ENCODE data around the gene DPYD. TPM values are rescaled to one million over a fixed set of nuclear protein-coding genes. Genes with fewer than 3 reads are reported as not detected.

The DPYD gene
- total and polyA plus RNA-seq, 8 donors, result 2.7 to 24.5 (median 9.4) TPM

DNA sequence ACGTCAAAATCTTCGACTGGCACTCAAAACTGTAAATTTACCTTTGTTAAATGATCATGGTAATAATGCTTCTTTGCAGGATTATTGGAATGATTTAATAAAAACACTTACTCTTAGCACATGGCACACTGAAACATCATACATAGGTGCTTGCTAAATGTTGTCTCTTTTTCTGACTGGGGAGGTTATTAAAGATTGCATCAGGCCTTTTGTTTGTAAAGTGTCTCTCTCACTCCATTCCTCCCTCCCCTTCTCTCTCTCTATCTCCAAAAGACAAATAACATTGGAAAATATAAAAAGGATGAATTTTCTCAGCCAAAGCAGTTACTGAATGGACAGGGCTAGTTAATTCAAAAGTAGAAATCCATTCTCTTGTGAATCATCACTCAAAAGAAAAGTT lies 404.2 kb downstream of the DPYD start:
- whole genome bisulfite sequencing, 2 donors, result 92 to 96% methylated on average over 2 of the region's 2 CpGs
- H3K4me3 ChIP-seq, result no peak overlapping the region
- TF ChIP-seq, protein P1, sequence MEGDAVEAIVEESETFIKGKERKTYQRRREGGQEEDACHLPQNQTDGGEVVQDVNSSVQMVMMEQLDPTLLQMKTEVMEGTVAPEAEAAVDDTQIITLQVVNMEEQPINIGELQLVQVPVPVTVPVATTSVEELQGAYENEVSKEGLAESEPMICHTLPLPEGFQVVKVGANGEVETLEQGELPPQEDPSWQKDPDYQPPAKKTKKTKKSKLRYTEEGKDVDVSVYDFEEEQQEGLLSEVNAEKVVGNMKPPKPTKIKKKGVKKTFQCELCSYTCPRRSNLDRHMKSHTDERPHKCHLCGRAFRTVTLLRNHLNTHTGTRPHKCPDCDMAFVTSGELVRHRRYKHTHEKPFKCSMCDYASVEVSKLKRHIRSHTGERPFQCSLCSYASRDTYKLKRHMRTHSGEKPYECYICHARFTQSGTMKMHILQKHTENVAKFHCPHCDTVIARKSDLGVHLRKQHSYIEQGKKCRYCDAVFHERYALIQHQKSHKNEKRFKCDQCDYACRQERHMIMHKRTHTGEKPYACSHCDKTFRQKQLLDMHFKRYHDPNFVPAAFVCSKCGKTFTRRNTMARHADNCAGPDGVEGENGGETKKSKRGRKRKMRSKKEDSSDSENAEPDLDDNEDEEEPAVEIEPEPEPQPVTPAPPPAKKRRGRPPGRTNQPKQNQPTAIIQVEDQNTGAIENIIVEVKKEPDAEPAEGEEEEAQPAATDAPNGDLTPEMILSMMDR (IDR thresholded peaks at IDR 0.05), result no peak
- no peaks in the 10 kb centered on the region for H3K36me3 ChIP-seq
- DNase-seq, result no peak
- FAIRE-seq, result no peak
- intact Hi-C loops (cut with DNase I), result no loop called here
- no peaks in the 10 kb centered on the region for H3K9me3 ChIP-seq
- H3K27me3 ChIP-seq, result no peaks in the 10 kb centered on the region
- H3K27ac ChIP-seq, result no peak overlapping the region
- no peak for ATAC-seq
- no peaks in the 10 kb centered on the region for H3K4me1 ChIP-seq

DNA sequence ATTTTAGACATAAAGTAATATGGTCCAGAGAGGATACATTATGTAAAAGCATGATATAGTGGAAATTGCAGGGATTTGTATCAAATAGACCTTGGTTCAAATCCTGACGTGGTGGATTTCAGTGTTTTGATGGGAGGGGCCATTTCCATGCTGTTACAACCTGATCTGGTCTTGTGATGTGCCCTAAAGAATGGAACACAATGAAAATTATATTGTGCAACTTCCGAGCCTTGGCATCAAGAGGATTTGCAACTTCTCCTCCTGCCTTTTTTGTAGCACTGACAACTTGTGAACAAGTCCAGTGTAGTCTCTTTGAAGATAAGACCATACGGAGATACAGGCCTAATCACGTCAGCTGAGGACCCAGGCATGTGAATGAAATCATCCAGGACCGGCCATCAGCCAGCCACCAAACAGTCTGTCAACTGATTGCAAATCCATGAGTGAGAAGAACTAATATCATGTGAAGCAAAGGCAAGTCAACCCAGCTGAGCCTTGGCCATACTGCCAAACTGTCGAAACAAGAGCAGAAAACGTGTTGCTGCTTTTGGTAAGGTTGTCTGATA lies 412.1 kb downstream of the DPYD start:
- TF ChIP-seq, protein P1 (IDR thresholded peaks at IDR 0.05), result no peak
- FAIRE-seq, result no peak
- H3K27ac ChIP-seq, result no peak overlapping the region
- ATAC-seq, result no peak
- intact Hi-C loops (cut with DNase I), result no loop called here
- DNase-seq, result no peak
- no peaks in the 10 kb centered on the region for H3K27me3 ChIP-seq
- no peaks in the 10 kb centered on the region for H3K4me1 ChIP-seq
- H3K4me3 ChIP-seq, result no peak overlapping the region
- H3K36me3 ChIP-seq, result no peaks in the 10 kb centered on the region
- H3K9me3 ChIP-seq, result no peaks in the 10 kb centered on the region
- WGBS, 2 donors, result 79 to 83% methylated on average over 7 of the region's 7 CpGs

DNA sequence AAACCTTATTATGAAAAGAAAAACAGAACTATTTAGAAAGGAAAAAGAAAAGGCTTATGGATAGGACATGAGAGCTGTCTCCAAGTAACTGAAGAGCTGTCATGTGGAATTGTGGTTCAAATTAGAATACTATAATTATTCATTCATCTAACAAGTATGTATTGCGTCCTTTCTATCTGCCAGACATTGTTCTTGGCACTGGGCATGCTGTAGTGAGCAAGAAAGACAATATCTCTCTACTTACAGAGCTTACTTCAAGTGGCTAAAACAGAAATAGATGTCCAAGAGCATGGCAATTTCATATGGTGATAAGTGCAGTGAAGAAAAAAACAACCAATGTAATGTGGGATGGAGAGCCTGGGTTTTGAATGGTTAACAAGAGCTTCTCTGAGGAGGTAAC lies 413.0 kb downstream of the DPYD start:
- ATAC-seq (no peak), FAIRE-seq (no peak), DNase-seq (no peak)
- TF ChIP-seq, protein P1 (IDR thresholded peaks at IDR 0.05), result no peak
- H3K27ac ChIP-seq, result no peak overlapping the region
- H3K4me1 ChIP-seq, result no peaks in the 10 kb centered on the region
- no peaks in the 10 kb centered on the region for H3K27me3 ChIP-seq
- intact Hi-C loops (cut with DNase I), result no loop called here
- 91 to 96% methylated on average over 1 of the region's 1 CpG for whole genome bisulfite sequencing, 2 donors
- H3K4me3 ChIP-seq, result no peak overlapping the region
- H3K9me3 ChIP-seq, result no peaks in the 10 kb centered on the region
- H3K36me3 ChIP-seq, result no peaks in the 10 kb centered on the region

DNA sequence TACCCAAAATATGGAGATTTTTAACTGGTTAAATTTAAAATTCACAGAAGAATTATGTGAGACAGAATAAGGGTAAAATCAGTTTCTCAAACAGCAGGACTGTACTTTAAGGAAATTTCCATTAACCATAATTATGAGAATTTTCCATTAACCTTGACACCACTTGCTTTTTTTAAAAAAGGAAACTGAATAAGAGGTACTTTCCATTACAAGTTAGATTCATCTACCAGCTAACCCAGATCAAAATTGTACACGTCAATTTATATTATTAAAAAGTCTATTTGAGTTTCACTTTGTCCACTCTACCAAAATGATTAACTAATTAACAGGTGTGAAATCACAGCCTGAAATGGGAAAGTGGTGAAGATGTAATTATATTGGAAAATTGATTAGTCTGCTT lies 414.5 kb downstream of the DPYD start:
- H3K4me1 ChIP-seq, result peaks cover 0 to under 1% (median 0%) of the 10 kb centered on the region in 3 donors
- 38 to 57% methylated on average over 1 of the region's 1 CpG for WGBS, 2 donors
- H3K27me3 ChIP-seq, result no peaks in the 10 kb centered on the region
- no peaks in the 10 kb centered on the region for H3K9me3 ChIP-seq
- TF ChIP-seq, protein P1 (IDR thresholded peaks at IDR 0.05), result no peak
- FAIRE-seq (no peak), ATAC-seq (no peak), DNase-seq (no peak)
- H3K36me3 ChIP-seq, result no peaks in the 10 kb centered on the region
- H3K27ac ChIP-seq, result no peak overlapping the region
- intact Hi-C loops (cut with DNase I), result no loop called here
- no peak overlapping the region for H3K4me3 ChIP-seq

DNA sequence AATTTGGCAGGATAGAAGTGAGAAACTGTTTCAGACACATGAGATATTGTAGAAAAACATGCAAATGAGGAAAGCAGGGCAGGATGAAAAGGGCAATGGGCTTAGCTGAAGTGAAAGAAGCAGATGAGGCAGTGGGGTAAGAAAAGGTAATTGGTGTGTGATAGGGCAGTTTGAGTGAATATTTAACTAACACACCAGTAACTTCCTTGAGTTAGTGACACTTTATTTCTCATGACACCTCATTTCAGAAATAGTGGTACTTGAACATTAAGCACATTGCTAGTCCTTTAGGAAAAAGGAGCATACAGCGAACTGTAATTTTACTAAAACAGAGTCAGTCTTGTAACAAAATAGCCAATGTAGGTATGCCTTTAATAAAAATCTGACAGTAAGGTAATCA lies 415.0 kb downstream of the DPYD start:
- no peak overlapping the region for H3K4me3 ChIP-seq
- H3K27ac ChIP-seq, result no peak overlapping the region
- WGBS, 2 donors, result 96 to 97% methylated on average over 1 of the region's 1 CpG
- no peak for FAIRE-seq
- DNase-seq, result no peak
- intact Hi-C loops (cut with DNase I), result no loop called here
- H3K27me3 ChIP-seq, result no peaks in the 10 kb centered on the region
- no peaks in the 10 kb centered on the region for H3K9me3 ChIP-seq
- no peaks in the 10 kb centered on the region for H3K36me3 ChIP-seq
- ATAC-seq, result no peak
- peaks cover 0 to 6% (median 0%) of the 10 kb centered on the region in 3 donors for H3K4me1 ChIP-seq
- TF ChIP-seq, protein P1 (IDR thresholded peaks at IDR 0.05), result no peak

All from pancreas (tissue), 10 donors.